GM18873 (cell line): Measurements from ENCODE around the gene RABGGTB.
"Not testable (repeated sequence)": the region's sequence is repeated elsewhere in the genome, so short reads cannot be mapped to it uniquely, and the experiment has no call there.

Experiments
- ATAC-seq: cut with Tn5 transposase; IDR thresholded peaks from one replicate; pipeline ENCODE4 v1.9.1; 2021; ENCODE audit warnings: mild to moderate bottlenecking, moderate library complexity, moderate number of reproducible peaks; ENCODE audit not compliant: unreplicated experiment, low FRiP score

RABGGTB gene

DNA sequence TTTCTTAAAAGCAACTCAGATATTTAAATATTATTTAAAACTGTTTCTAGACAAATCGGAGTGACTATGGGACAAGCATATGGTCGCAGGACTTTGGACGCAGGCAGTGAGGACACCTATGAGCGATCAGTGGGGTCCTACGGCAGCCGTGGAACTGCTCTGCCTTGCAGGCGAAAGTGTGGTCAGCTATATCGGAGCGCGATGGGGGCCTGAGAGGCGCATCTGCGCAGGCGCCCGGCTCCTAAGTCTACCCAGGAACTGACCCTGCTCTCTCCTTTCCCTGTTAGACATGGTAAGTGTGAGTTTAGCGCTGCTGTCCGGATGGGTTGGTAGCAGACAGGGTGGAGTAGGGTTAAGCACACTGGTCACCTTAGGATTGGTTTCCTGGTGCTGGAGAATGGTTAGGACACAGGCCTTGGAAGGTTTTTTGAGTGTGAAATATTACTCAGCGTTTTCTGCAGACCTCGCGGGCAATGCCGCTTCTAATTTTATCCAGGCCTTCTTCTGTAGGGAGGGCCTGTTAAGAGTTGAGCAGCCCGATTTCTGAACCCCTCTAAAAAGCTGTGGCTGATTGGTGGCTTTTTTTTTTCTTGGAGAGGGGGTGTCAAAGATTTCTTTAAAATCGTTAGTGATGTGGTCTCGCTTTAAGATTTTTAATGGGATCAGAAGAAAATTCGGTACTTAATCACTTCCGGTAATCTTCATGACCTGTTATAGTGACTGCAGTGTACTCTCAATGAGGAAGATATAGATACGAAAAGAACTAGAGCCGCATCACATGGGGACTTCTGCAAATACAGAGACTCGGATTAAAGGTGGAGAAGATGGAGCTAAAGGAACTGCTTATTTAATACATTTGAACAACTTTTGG, at the start of gene RABGGTB:
TSS of gene RABGGTB (plus strand) at position 274 of the 871 bp plus-strand sequence. CDS start at position 290, 16 bp downstream.
- peak; percentile 75 for ATAC-seq

DNA sequence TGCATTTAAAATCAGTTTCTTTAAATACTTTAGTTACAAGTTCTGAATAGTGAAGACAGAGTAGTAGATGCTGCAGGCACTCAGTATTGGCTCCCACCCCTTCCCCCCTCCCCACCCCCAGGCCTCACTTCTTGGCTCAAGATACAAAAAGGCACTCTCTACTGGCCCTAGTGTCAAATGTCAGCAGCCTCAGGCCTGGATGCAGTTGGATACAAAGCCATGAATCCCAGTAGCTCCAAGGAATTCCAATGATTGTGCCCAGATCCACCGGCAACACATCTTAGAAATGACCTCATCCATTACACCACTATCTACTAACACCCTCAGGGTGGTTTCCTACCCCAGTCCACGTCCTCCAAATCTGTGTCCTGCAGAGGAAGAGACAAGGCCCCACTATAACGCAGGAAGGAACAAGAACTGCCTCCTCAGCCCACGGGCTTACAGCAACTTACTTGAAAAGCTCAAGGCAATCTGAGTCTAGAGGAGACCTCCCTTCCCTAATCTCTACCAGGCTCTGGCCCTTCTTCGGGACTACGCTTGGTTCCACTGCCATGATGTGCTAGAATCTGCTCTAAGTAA, 43.9 kb upstream of the RABGGTB start:
- no peak for ATAC-seq

DNA sequence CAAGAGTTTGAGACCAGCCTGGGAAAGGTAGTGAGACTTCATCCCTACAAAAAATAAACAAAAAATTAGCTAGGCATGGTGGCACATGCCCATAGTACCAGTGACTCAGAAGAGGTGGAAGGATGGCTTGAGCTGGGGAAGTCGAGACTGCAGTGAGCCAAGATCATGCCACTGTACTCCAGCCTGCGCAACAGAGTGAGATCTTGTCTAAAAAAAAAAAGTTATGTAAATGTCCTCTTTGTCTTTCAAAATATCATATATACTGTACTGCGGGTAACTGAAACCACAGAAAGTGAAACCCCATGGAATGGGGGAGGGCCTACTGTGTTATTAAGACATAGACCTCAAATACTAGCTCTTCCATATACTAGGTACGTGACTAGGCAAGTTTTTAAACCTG, 40.8 kb upstream of the RABGGTB start:
- ATAC-seq: peak; percentile 68

DNA sequence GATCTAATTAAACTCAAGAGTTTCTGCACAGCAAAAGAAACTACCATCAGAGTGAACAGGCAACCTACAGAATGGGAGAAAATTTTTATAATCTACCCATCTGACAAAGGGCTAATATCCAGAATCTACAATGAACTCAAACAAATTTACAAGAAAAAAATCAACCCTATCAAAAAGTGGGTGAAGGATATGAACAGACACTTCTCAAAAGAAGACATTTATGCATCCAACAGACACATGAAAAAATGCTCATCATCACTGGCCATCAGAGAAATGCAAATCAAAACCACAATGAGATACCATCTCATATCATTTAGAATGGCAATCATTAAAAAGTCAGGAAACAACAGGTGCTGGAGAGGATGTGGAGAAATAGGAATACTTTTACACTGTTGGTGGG, 28.8 kb upstream of the RABGGTB start:
- not testable (repeated sequence) for ATAC-seq

DNA sequence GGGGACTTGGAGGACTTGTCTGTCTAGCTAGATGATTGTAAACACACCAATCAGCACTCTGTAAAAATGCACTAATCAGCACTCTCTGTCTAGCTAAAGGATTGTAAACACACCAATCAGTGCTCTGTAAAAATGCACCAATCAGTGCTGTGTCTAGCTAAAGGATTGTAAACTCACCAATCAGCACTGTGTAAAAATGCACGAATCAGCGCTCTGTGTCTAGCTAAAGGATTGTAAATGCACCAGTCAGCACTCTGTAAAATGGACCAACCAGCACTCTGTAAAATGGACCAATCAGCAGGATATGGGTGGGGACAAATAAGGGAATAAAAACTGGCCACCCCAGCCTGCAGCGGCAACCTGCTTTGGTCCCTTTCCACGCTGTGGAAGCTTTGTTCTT, 27.5 kb upstream of the RABGGTB start:
- not testable (repeated sequence) for ATAC-seq

DNA sequence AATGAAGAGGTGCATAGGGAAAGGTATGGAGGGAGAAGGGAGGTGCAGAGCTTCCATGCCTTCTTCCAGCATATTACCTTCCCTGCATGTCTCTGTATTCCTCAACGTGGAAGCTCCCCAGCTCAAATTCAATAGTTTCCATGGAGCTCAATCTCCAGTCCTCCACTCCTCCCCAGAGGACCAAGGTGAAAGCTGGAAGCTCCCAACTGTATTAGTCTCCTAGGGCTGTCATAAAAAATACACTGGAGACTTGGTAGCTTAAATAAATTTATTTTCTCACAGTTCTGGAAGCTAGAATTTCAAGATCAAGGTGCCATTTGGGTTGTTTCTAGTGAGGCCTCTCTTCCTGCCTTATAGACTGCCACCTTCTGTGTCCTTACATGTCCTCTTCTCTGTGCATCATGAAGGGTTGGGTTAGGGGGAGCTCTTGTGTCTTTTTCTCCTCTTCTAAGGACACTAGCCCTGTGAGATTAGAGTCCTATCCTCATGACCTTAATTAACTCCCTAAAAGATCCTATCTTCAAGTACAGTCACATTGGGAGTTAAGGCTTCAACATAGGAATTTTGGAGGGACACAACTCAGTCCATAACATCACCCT, 21.9 kb upstream of the RABGGTB start:
- no peak for ATAC-seq

DNA sequence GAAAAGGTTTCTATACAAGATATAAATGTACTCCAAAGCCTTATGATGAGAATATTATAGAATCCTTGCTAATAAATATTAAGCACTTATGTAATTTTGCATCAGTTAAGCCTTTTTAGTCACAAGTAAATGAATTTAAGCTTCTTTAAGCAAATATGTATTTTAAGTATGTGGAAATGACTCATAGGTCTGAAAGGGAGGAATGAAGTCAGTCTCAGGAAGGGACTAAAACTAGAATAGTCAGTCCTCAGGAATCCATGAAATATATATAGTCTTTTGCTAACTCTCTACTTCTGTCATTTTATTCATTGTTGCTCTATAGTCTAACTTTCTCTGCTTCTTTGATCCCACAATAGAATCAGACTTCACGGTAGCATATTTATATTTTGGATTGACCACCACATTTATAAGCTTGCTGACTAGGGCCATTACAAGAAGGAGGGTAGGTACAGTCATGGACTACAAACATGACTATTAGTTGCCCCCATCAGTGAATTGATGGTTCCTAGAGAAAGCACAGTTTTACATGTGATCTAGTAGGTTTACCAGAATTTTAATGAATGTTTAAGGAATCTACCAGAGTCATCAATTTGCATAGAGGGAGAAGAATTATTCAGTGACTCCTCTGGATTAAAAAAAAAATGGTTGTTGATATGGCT, 20.2 kb upstream of the RABGGTB start:
- ATAC-seq: no peak

DNA sequence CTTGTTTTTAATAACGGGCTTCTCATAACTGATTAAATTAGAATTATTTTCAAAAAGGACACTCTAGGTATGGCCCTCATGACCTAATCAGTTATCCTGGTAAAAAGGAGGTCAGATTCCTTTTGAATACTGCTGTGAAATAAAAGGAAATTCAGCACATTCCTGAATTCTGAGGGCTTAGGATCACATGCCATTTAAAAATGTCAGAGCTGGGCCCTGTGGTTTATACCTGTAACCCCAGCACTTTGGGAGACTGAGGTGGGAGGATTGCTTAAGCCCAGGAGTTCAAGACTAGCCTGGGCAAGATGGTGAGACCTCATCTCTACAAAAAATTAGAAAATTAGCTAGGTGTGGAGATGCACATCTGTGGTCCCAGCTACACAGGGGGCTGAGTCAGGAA, 18.0 kb upstream of the RABGGTB start:
- ATAC-seq: no peak

DNA sequence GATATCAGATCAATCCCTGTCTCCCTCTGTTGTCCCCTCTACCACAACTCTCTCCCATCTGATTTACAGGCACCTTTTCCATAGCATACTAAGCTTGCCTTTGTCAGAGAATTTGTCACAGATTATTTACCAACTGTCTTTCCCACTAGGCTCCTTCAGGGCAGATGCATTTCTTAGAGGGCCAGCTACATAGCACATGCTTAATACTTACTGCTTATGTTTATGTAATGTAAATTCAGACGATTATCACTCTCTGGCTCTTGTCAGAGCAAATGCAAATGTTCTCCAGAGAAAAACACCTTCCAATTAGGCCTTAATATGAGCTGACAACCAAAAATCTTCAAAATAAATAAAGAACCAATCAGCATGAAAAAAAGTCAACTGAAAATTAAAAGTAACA, 15.3 kb upstream of the RABGGTB start:
- ATAC-seq: no peak

DNA sequence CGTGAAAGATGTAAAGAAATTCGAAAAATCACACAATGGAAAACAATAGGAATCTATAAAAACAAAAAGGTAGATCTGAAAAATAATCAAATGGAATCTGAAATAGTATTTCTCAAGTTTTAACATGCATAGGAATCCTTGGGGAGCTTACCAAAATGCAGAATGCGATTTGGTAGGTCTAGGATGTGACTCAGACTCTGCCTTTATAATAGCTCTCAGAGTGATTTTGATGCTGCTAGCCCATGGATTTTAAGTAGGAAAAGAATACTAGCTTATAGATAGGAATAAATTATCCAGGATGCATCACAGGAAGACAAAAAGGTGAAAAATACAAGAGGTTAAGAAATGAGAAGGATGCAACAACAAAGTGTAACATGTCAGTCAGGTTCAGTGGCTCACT, 14.1 kb upstream of the RABGGTB start:
- no peak for ATAC-seq

DNA sequence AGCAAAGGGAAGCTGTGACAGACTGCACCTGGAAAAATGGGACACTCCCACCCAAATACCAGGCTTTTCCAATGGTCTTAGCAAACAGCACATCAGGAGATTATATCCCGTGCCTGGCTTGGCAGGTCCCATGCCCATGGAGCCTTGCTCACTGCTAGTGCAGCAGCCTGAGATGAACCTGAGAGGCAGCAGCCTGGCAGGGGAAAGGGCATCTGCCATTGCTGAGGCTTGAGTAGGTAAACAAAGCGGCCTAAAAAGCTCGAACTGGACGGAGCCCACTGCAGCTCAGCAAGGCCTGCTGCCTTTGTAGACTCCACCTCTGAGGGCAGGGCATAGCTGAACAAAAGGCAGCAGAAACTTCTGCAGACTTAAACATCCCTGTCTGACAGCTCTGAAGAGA, 8.2 kb upstream of the RABGGTB start:
- ATAC-seq: not testable (repeated sequence)

DNA sequence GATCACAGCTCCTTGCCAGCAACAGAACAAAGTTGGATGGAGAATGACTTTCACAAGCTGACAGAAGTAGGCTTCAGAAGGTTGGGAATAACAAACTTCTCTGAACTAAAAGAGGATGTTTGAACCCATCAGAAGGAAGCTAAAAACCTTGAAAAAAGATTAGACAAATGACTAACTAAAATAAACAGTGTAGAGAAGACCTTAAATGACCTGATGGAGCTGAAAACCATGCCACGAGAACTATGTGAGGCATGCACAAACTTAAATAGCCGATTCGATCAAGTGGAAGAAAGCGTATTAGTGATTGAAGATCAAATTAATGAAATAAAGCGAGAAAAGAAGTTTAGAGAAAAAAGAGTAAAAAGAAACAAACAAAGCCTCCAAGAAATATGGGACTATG, 7.4 kb upstream of the RABGGTB start:
- ATAC-seq: not testable (repeated sequence)

DNA sequence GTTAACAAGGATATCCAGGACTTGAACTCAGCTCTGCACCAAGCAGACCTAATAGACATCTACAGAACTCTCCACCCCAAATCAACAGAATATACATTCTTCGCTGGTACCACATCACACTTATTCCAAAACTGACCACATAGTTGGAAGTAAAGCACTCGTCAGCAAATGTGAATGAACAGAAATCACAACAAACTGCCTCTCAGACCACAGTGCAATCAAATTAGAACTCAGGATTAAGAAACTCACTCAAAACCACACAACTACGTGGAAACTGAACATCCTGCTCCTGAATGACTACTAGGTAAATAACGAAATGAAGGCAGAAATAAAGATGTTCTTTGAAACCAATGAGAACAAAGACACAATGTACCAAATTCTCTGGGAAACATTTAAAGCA, 5.9 kb upstream of the RABGGTB start:
- not testable (repeated sequence) for ATAC-seq

DNA sequence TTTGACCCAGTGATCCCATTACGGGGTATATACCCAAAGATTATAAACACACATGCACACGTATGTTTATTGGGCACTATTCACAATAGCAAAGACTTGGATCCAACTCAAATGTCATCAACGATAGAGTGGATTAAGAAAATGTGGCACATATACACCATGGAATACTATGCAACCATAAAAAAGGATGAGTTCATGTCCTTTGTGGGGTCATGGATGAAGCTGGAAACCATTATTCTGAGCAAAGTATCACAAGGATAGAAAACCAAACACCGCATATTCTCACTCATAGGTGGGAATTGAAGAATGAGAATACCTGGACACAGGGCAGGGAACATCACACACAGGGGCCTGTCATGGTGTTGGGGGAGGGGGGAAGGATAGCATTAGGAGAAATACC, 2.1 kb upstream of the RABGGTB start:
- ATAC-seq: not testable (repeated sequence)

DNA sequence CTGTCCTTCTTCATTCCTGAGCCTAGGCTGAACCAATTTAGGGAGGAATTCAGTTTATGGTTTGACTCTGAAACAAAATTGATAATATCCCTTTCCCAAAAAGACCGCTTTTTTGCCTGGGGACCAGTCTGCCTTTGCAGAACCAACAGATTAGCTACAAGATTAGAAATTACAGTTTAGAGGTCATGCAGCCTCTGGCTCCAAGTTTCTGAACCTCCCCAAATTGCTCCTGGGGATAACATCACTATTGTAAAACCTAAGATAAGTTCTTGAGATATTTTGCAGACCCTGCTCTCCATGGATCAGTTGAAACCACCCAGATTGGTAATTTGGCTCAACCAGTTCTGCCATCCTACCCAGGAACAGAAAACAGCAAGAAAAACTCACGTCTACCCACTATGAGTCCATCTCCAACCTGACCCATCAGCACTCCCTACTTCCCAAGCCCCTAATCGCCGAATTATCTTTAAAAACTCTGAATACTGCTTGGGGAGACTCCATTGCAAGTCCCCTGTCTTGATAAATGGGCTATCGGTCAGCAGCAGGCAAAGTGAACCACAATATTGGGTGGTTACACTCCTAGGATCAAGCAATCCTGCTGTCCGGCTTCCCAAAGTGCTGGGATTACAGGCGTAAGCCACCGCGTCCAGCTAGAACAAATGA, 605 bp upstream of the RABGGTB start:
- ATAC-seq: peak; percentile 21

DNA sequence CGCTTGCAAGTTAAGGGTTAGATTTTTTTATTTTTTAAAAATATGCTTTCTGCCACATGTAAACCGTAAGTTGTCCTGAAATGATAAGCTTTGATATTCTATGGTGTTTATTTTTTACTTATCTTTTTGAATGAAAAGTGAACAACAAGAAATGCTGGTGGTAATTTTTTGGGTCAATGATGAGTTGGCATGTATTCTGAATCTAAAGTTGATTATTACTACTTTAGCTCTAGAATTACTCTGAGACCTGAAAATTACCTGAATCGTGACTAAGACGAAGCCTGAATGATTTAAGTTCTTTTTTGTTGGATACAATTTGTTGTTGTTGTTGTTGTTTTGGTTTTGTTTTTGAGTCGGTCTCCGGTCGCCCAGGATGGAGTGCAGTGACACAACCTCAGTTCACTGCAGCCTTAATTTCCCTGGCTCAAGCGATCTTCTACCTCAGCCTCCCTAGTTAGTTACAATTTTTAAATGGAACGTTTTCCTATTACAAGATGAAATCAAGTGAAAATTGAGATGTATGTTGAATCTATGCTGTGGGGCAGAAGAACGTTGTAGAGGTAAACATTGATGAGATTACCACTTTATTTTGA, 941 bp downstream of the RABGGTB start:
- ATAC-seq: no peak

DNA sequence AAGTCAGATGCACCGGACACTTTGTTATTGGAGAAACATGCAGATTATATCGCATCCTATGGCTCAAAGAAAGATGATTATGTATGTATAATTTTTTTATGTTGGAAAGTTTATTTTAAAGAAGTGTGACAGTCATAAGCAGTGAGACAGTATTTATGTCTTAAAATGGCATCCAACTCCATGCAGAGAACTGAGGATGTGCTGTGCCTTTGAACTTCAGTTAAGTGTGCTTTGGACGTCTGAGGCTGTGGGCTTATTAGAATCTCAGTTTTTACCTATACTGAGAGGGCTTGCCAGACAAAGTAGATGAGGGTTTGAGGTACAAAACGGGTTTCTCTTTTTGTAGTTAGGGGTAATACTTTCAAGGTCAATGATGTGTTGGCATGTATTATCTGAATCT, 1.5 kb downstream of the RABGGTB start:
- ATAC-seq: no peak

DNA sequence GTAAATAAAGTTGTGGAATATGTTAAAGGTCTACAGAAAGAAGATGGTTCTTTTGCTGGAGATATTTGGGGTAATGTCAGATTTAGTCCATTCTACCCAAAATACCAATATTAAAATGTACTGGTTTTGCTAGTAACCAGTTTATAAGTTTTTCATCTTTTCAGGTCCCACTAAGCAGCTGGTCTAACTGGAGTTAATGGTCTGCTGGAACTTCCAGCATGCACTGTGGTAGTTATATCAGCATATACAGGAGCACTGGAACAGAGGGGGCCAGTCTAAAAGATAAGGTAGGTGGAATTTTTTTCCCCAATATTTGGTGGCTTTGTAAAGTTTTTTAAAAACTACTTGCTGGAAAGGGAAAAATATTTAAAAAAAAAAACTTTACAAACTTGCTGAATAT, 3.9 kb downstream of the RABGGTB start:
- no peak for ATAC-seq

DNA sequence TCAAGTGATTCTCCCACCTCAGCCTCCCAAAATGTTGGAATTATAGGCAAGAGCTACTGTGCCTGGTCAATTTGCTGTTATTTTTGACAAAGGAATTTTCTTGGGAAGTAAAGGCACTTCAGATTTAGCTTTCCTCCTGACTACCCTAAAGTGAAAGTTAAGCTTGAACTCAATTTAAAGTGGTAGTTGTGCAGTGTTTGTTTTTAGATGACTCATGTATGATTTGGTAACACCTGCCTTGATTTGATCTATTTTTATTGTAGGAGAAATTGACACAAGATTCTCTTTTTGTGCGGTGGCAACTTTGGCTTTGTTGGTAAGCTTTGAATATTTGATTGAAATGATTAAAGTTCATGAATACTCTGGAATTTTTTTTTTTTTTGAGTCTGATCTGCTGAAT, 5.0 kb downstream of the RABGGTB start:
- no peak for ATAC-seq

DNA sequence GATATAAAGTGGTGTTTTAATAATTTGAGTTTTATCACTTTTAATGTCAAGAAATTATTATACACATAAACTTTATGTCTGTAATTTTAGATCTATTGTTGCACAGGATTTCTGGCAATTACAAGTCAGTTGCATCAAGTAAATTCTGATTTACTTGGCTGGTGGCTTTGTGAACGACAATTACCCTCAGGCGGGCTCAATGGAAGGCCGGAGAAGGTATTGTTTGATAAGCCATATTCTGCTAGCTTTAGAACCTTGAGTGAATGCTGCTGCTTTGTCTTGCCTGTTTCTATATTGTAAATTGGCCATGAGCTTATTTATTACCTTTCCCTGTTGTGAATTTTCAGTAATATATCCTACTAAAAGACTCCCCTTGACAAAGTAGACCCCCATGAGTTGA, 6.0 kb downstream of the RABGGTB start:
- ATAC-seq: no peak
